Measurements from ENCODE around the gene RNASE7. TPM values are rescaled to one million over a fixed set of nuclear protein-coding genes. Genes with fewer than 3 reads are reported as not detected.
A peak's percentile ranks its signal among the peaks of the same experiment; 100 is the strongest.

RNASE7 gene
- total RNA-seq, 1 experiment from 2014 or later = not detected

DNA sequence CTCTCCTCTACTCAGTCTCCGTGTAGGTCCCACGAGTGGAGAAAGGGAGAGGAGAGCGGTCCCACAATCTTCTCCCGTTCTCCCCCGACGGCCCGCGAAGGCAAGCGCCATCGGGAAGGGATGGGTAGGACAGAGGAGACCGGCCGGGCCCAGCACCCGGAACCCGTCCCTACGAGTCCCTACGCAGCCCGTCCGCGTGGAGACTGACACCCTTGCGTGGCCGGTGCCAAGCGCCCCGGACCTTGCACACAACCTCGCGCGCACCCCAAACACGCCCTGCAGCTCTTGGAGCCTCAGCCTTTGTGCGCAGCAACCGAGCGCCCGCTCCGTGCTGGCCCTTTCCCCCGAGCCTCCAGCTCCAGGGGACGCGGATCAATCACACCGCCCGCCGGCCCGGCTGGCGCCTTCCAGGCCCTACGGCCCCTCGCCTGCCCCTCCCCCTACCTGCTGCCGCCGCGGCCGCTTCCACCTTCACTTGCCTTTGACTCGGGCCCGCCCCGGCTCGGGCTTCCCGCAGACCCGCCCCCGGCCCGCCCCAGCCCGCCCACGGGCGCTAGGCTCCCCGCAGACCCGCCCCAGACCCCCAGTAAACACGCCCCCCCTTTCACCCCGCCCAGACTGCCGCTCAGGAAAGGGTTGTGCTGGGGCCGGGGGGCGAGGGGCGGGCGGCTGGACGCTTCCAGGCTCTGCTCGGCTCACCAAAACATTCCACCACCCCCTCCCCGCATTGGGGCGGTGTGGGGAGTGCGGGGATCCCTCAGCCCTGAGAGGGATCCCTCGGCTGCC lies 17.4 kb upstream of the RNASE7 start, which contains the start of gene NDRG2:
TSS of gene NDRG2 (minus strand) at position 477 of the 786 bp plus-strand sequence. CDS start 1,746 bp downstream, outside the sequence.
- DNase-seq (ENCODE audit: low read depth, low spot score) = no peak
- TSS peak; percentile 49 for BruUV-seq (replicated peaks)

DNA sequence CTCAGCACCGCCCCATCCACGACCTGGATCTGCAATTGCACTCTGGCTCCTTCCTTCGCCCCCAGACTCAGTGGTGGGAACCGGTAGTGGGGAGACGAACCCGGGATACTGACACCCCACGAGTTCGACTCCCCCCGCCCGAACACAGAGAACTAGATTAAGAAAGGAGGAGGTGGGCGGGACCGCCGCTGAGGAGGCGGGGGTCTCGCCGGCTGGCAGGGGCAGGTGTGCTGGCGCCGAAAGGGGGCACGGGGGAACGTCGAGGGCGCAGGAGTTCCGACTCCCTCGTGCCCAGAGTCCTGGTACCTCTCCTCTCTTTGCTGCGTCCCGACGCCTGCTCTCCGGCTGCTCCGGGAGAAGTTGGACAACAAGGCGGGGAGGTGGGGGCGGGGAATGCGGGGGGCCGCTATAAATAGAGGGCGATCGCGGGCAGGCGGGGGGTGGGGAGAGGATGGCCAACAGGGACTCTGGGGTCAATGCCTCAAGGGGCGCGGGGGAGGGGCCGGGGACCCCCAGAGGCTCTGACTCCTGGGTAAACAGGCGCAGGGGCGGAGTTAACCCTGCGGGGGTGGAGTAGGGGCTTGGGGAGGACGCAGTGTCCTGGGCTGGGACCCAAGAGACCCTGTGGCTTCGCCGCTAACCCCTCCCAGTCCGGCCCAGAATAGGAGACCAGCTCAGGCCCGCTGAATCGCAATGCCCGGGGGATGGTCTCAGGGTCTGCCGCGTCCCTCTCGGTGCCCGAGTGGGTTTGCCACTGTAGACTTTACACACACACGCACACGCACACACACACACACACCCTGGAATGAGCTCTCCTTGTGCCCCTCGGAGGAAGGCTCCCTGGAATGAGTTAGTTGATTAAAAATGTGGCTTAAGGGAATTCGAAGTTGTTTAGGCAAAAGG lies 16.5 kb upstream of the RNASE7 start:
- Histone ChIP-seq H3K79me2 (ENCODE audit: insufficient read depth, low read length) (no peaks in the 10 kb centered on the region), H3K27ac (ENCODE audit: low read depth, low read length) (peak overlapping the region; percentile 35; the same call in 1 of the 2 replicates), H3K36me3 (ENCODE audit: control insufficient read depth in 1 of 2, insufficient read depth in 2 of 2, low read length in 2 of 2) (no peaks in the 10 kb centered on the region), H2AFZ (ENCODE audit: low read depth, low read length, poor library complexity, severe bottlenecking) (peak overlapping the region; percentile 42), H3K9ac (ENCODE audit: low read length) (peak overlapping the region; percentile 66), H3K4me2 (ENCODE audit: low read length) (peak overlapping the region; percentile 85), H3K4me3 (replicated peaks in 1 of 2; ENCODE audit: low read depth in 1 of 2, low read length in 2 of 2) (peak overlapping the region; percentile 66 to 72), H3K9me2 (ENCODE audit: insufficient read depth) (no peaks in the 10 kb centered on the region), H4K20me1 (ENCODE audit: insufficient read depth) (no peaks in the 10 kb centered on the region), H3K9me3 (ENCODE audit: control insufficient read depth in 1 of 2, insufficient read depth in 1 of 2, low read depth in 1 of 2, low read length in 2 of 2) (no peaks in the 10 kb centered on the region), H3K4me1 (ENCODE audit: control insufficient read depth in 1 of 2, insufficient read depth in 2 of 2, low read length in 2 of 2) (peaks cover 14 to 21% of the 10 kb centered on the region in 2 experiments; a peak in 3 of 4 replicates), H3K27me3 (ENCODE audit: insufficient read depth, low read length) (no peaks in the 10 kb centered on the region)
- ChIA-PET CTCF (interaction anchor here (2.5 kb wide), 1 partner anchor 11 kb away, joined by 10 read pairs; no protein-coding TSS in a partner anchor), POLR2A (no interaction called here), RAD21 (ENCODE audit: low non-redundant PET in 1 of 2, low total read pairs in 2 of 2, uncharacterized antibody in 2 of 2, unreplicated experiment in 2 of 2) (no interaction called here)
- intact Hi-C loops (cut with micrococcal nuclease) = no loop called here
- no TSS peak for BruUV-seq (replicated peaks)
- DNase-seq (ENCODE audit: low read depth, low spot score) (no peak), ATAC-seq (no peak)
- TF ChIP-seq YY1 (IDR thresholded peaks at IDR 0.05; ENCODE audit: extremely low read depth, insufficient replicate concordance, low read depth, low read length) = no peak
- TF ChIP-seq POLR2AphosphoS5 (IDR thresholded peaks at IDR 0.05; ENCODE audit: low read depth, low read length) = no peak
- no peak for TF ChIP-seq CBX3 (IDR thresholded peaks at IDR 0.05; ENCODE audit: low read depth)
- TF ChIP-seq, protein P1, sequence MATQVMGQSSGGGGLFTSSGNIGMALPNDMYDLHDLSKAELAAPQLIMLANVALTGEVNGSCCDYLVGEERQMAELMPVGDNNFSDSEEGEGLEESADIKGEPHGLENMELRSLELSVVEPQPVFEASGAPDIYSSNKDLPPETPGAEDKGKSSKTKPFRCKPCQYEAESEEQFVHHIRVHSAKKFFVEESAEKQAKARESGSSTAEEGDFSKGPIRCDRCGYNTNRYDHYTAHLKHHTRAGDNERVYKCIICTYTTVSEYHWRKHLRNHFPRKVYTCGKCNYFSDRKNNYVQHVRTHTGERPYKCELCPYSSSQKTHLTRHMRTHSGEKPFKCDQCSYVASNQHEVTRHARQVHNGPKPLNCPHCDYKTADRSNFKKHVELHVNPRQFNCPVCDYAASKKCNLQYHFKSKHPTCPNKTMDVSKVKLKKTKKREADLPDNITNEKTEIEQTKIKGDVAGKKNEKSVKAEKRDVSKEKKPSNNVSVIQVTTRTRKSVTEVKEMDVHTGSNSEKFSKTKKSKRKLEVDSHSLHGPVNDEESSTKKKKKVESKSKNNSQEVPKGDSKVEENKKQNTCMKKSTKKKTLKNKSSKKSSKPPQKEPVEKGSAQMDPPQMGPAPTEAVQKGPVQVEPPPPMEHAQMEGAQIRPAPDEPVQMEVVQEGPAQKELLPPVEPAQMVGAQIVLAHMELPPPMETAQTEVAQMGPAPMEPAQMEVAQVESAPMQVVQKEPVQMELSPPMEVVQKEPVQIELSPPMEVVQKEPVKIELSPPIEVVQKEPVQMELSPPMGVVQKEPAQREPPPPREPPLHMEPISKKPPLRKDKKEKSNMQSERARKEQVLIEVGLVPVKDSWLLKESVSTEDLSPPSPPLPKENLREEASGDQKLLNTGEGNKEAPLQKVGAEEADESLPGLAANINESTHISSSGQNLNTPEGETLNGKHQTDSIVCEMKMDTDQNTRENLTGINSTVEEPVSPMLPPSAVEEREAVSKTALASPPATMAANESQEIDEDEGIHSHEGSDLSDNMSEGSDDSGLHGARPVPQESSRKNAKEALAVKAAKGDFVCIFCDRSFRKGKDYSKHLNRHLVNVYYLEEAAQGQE (IDR thresholded peaks at IDR 0.05; ENCODE audit: low read depth) = no peak
- TF ChIP-seq EZH2 (IDR thresholded peaks at IDR 0.05) = no peak
- TF ChIP-seq ZFX (IDR thresholded peaks at IDR 0.05) = no peak
- no peak for TF ChIP-seq EGR1 (IDR thresholded peaks at IDR 0.05; ENCODE audit: low read depth)
- TF ChIP-seq SP1 (IDR thresholded peaks at IDR 0.05; ENCODE audit: low read depth) = no peak
- TF ChIP-seq, protein P2, sequence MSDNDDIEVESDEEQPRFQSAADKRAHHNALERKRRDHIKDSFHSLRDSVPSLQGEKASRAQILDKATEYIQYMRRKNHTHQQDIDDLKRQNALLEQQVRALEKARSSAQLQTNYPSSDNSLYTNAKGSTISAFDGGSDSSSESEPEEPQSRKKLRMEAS (IDR thresholded peaks at IDR 0.05) = no peak
- no peak for TF ChIP-seq FOSL1 (IDR thresholded peaks at IDR 0.05; ENCODE audit: low read depth)
- TF ChIP-seq RAD21 (IDR thresholded peaks at IDR 0.05; ENCODE audit: low read depth) = no peak
- no peak for TF ChIP-seq POLR2A (IDR thresholded peaks at IDR 0.05; ENCODE audit: borderline replicate concordance, extremely low read depth, insufficient read depth, insufficient read length)
- TF ChIP-seq JUND (IDR thresholded peaks at IDR 0.05) = no peak
- TF ChIP-seq SRF (IDR thresholded peaks at IDR 0.05; ENCODE audit: low read depth) = no peak

More for the DNA sequence above, 17.4 kb upstream of the RNASE7 start, which contains the start of gene NDRG2:
- Histone ChIP-seq H3K79me2 (ENCODE audit: insufficient read depth, low read length) (no peaks in the 10 kb centered on the region), H3K9ac (ENCODE audit: low read length) (peak within 1 kb of the TSS; percentile 66), H3K4me3 (replicated peaks in 1 of 2; ENCODE audit: low read depth in 1 of 2, low read length in 2 of 2) (peak within 1 kb of the TSS; percentile 66 to 72), H3K27me3 (ENCODE audit: insufficient read depth, low read length) (no peaks in the 10 kb centered on the region), H4K20me1 (ENCODE audit: insufficient read depth) (no peaks in the 10 kb centered on the region), H3K9me2 (ENCODE audit: insufficient read depth) (no peaks in the 10 kb centered on the region), H3K36me3 (ENCODE audit: control insufficient read depth in 1 of 2, insufficient read depth in 2 of 2, low read length in 2 of 2) (no peaks in the 10 kb centered on the region), H2AFZ (ENCODE audit: low read depth, low read length, poor library complexity, severe bottlenecking) (peak within 1 kb of the TSS; percentile 42), H3K9me3 (ENCODE audit: control insufficient read depth in 1 of 2, insufficient read depth in 1 of 2, low read depth in 1 of 2, low read length in 2 of 2) (no peaks in the 10 kb centered on the region), H3K4me2 (ENCODE audit: low read length) (peak within 1 kb of the TSS; percentile 85), H3K27ac (ENCODE audit: low read depth, low read length) (peak within 1 kb of the TSS; percentile 46; the same call in 1 of the 2 replicates), H3K4me1 (ENCODE audit: control insufficient read depth in 1 of 2, insufficient read depth in 2 of 2, low read length in 2 of 2) (peaks cover 14 to 21% of the 10 kb centered on the region in 2 experiments; a peak in 3 of 4 replicates)
- ChIA-PET POLR2A (no interaction called here), CTCF (interaction anchor here (2.5 kb wide), 1 partner anchor 10 kb away, joined by 10 read pairs; no protein-coding TSS in a partner anchor), RAD21 (ENCODE audit: low non-redundant PET in 1 of 2, low total read pairs in 2 of 2, uncharacterized antibody in 2 of 2, unreplicated experiment in 2 of 2) (no interaction called here)
- intact Hi-C loops (cut with micrococcal nuclease) = no loop called here
- peak; percentile 90 for ATAC-seq
- TF ChIP-seq TCF7L2 (IDR thresholded peaks at IDR 0.05; ENCODE audit: borderline replicate concordance, extremely low read depth, insufficient read depth, insufficient read length) (peak; percentile 91), POLR2AphosphoS5 (IDR thresholded peaks at IDR 0.05; ENCODE audit: low read depth, low read length) (0 out of 2 replicates have a peak, but pooled peaks have one; percentile 40), FOSL1 (IDR thresholded peaks at IDR 0.05; ENCODE audit: low read depth) (no peak), ZFX (IDR thresholded peaks at IDR 0.05) (peak; percentile 61; the same call in 1 of the 2 replicates)
